DMS 273 treated with DMSO at 0.1 percent for 48 hours (cell line): Measurements from ENCODE around the gene ECM1.

Source experiments
- DNase-seq: peaks from one replicate; lab custom pipeline; 2025; lab: John Stamatoyannopoulos, UW

The ECM1 gene

GRCh38 chr1:150558761-150559655, 51.1 kb downstream of the ECM1 start:
- no peak for DNase-seq

GRCh38 chr1:150559656-150560010, 51.7 kb downstream of the ECM1 start:
- no peak for DNase-seq

- DNase-seq: peak; percentile 99
Measured at GRCh38 chr1:150560011-150560438, 52.1 kb downstream of the ECM1 start.

GRCh38 chr1:150560576-150561253, 52.8 kb downstream of the ECM1 start:
- DNase-seq: peak; percentile 100

- DNase-seq: peak; percentile 100
Measured at GRCh38 chr1:150561254-150561973, 53.5 kb downstream of the ECM1 start.

GRCh38 chr1:150561974-150562445, 54.1 kb downstream of the ECM1 start:
- peak; percentile 100 for DNase-seq

- DNase-seq: no peak
Measured at GRCh38 chr1:150562446-150563339, 54.8 kb downstream of the ECM1 start.
